ENCODE data around the gene CTIF. TPM values are rescaled to one million over a fixed set of nuclear protein-coding genes. Genes with fewer than 3 reads are reported as not detected.

CTIF gene
- polyA plus RNA-seq, 1 of the 3 experiments (the other 2 are of a cell fraction): 47.2 TPM

DNA sequence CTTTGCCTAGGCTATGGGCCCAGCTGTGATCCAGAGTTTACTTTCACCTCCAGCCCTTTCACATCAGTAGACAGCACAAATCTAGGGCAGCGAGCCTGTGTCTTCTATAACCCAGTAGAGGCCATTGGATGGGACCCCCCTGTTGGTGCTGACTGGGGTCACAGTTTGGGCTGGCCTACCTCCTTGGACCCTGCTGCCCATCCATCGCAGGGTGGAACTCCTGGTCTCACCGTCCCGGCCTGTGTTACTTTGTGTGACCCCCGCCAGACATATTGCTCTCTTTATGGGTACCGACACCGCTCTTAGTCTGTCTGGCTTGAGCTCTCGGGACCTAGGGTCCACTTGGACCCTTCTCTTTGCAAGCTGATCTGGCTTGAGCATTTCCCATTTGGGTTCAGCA, 157.4 kb downstream of the CTIF start:
- Histone ChIP-seq H4K20me1 (ENCODE audit: insufficient read depth) (0 out of 2 replicates have a peak, but pooled peaks cover 6% of the 10 kb centered on the region), H3F3A (replicated peaks; ENCODE audit: insufficient read depth) (no peaks in the 10 kb centered on the region), H3K4me2 (no peak overlapping the region), H3K79me2 (ENCODE audit: insufficient read depth) (peaks cover 7% of the 10 kb centered on the region; the same call in 1 of the 2 replicates), H3K9me3 (no peaks in the 10 kb centered on the region), H3K9me2 (no peaks in the 10 kb centered on the region), H2AFZ (ENCODE audit: low read depth) (no peak overlapping the region), H3K4me3 (ENCODE audit: low read depth in 2 of 2, low read length in 1 of 2) (no peak overlapping the region), H3K9ac (no peak overlapping the region), H3K27ac (ENCODE audit: low read depth in 2 of 2, low read length in 1 of 2) (no peak overlapping the region), H3K36me3 (replicated peaks in 1 of 2; ENCODE audit: control insufficient read depth in 1 of 2, insufficient read depth in 2 of 2, low read length in 1 of 2) (peaks cover 4 to 13% of the 10 kb centered on the region in 2 experiments), H3K27me3 (ENCODE audit: insufficient read depth) (no peaks in the 10 kb centered on the region), H3K4me1 (ENCODE audit: control insufficient read depth in 1 of 2, insufficient read depth in 2 of 2, low read depth in 1 of 2, low read length in 1 of 2) (peaks cover 0 to 17% of the 10 kb centered on the region in 2 experiments; a peak in 2 of 4 replicates)
- 100% methylated on average over 7 of the region's 8 CpGs for WGBS (ENCODE audit: low lambda C conversion rate)
- no peak for DNase-seq
- ChIA-PET CTCF (interaction anchor here (1.4 to 1.6 kb wide), 2 partner anchors 15 to 16 kb away, joined by 4 to 5 read pairs; no protein-coding TSS in a partner anchor), POLR2A (interaction anchor here (1.1 kb wide), 1 partner anchor 9 kb away, joined by 3 read pairs; no protein-coding TSS in a partner anchor)
- TF ChIP-seq TCF12 (IDR thresholded peaks at IDR 0.05): no peak
- TF ChIP-seq PBX3 (IDR thresholded peaks at IDR 0.05): no peak
- TF ChIP-seq CHD2 (IDR thresholded peaks at IDR 0.05; ENCODE audit: low read length, partially characterized antibody): no peak
- TF ChIP-seq EP300 (IDR thresholded peaks at IDR 0.05; ENCODE audit: borderline replicate concordance in 1 of 2, low read depth in 1 of 2, low read length in 1 of 2): no peak
- no peak for TF ChIP-seq USF2 (IDR thresholded peaks at IDR 0.05; ENCODE audit: borderline replicate concordance, low read depth, low read length)
- no peak for TF ChIP-seq MXI1 (IDR thresholded peaks at IDR 0.05; ENCODE audit: low read depth, low read length)
- TF ChIP-seq FOXJ3 (CRISPR knock-in tag; IDR thresholded peaks at IDR 0.05): no peak

DNA sequence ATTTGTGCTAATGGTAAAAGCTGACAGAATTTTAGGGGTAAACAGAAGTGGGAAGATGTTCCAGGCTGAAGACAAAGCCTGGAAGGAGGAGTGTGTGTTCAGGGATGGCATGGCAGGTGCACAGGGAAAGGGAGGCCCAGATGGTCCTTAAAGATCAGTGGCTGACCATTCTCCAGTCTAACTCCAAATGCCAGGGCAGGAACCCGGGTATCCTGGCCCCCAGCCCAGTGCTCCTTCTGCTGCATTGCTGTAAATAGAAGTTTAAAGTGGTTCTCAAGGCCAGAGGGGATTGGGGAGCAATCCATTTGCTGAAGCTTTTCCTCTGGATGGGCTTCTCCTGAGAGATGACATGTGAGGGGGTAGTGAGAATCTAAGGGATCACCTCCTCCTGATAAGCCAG, 158.6 kb downstream of the CTIF start:
- peaks cover 4 to 11% of the 10 kb centered on the region in 2 experiments for H3K36me3 ChIP-seq (replicated peaks in 1 of 2; ENCODE audit: control insufficient read depth in 1 of 2, insufficient read depth in 2 of 2, low read length in 1 of 2)
- WGBS (ENCODE audit: low lambda C conversion rate): 100% methylated on average over 1 of the region's 1 CpG
- H3K27me3 ChIP-seq (ENCODE audit: insufficient read depth): no peaks in the 10 kb centered on the region
- H3K79me2 ChIP-seq (ENCODE audit: insufficient read depth): peaks cover 7% of the 10 kb centered on the region; the same call in 1 of the 2 replicates
- POLR2A ChIA-PET: no interaction called here
- H3K4me2 ChIP-seq: no peak overlapping the region
- H2AFZ ChIP-seq (ENCODE audit: low read depth): no peak overlapping the region
- no peak overlapping the region for H3K27ac ChIP-seq (ENCODE audit: low read depth in 2 of 2, low read length in 1 of 2)
- H3K9me3 ChIP-seq: no peaks in the 10 kb centered on the region
- H3K9ac ChIP-seq: no peak overlapping the region
- 0 out of 2 replicates have a peak, but pooled peaks cover 6% of the 10 kb centered on the region for H4K20me1 ChIP-seq (ENCODE audit: insufficient read depth)
- CTCF ChIA-PET: interaction anchor here (1.2 to 1.6 kb wide), 3 partner anchors 14 to 221 kb away, joined by 4 to 5 read pairs (median 4); no protein-coding TSS in a partner anchor
- TF ChIP-seq IRF3 (IDR thresholded peaks at IDR 0.05; ENCODE audit: low read depth, low read length): no peak
- no peak for TF ChIP-seq TAF1 (IDR thresholded peaks at IDR 0.05; ENCODE audit: borderline replicate concordance, low read depth, low read length)
- no peak for TF ChIP-seq REST (IDR thresholded peaks at IDR 0.05; ENCODE audit: low read depth, low read length)
- no peak for TF ChIP-seq GABPA (IDR thresholded peaks at IDR 0.05; ENCODE audit: low read depth)
- TF ChIP-seq MEF2A (IDR thresholded peaks at IDR 0.05; ENCODE audit: borderline replicate concordance, low read depth): no peak
- no peak for TF ChIP-seq CHD2 (IDR thresholded peaks at IDR 0.05; ENCODE audit: low read length, partially characterized antibody)
- no peak for TF ChIP-seq NRF1 (IDR thresholded peaks at IDR 0.05; ENCODE audit: low read depth, low read length)
- no peak for TF ChIP-seq EZH2phosphoT487 (IDR thresholded peaks at IDR 0.05; ENCODE audit: borderline replicate concordance, low read depth)
- no peak for TF ChIP-seq FOXM1 (IDR thresholded peaks at IDR 0.05; ENCODE audit: low read depth)
- TF ChIP-seq FOXJ3 (CRISPR knock-in tag; IDR thresholded peaks at IDR 0.05): no peak
- no peak for TF ChIP-seq FOSL2 (IDR thresholded peaks at IDR 0.05; ENCODE audit: borderline replicate concordance, low read depth)
- TF ChIP-seq POLR2AphosphoS5 (IDR thresholded peaks at IDR 0.05; ENCODE audit: low read depth, low read length): no peak
- DNase-seq: no peak
- H3K4me1 ChIP-seq (ENCODE audit: control insufficient read depth in 1 of 2, insufficient read depth in 2 of 2, low read depth in 1 of 2, low read length in 1 of 2): peaks cover 0 to 17% of the 10 kb centered on the region in 2 experiments; a peak in 2 of 4 replicates
- H3K4me3 ChIP-seq (ENCODE audit: low read depth in 2 of 2, low read length in 1 of 2): no peak overlapping the region
- no peaks in the 10 kb centered on the region for H3F3A ChIP-seq (replicated peaks; ENCODE audit: insufficient read depth)
- H3K9me2 ChIP-seq: no peaks in the 10 kb centered on the region

Measured in SK-N-SH (cell line).